Esophagus squamous epithelium (tissue), 5 donors: ENCODE data around the gene CCDC116. TPM values are rescaled to one million over a fixed set of nuclear protein-coding genes. Genes with fewer than 3 reads are reported as not detected.
A peak's percentile ranks its signal among the peaks of the same experiment; 100 is the strongest.
"Not testable (repeated sequence)": the region's sequence is repeated elsewhere in the genome, so short reads cannot be mapped to it uniquely, and the experiment has no call there.

ENCODE experiments used
- DNase-seq: peaks from one replicate; lab custom pipeline; 2025; lab: John Stamatoyannopoulos, UW
- H3K27ac ChIP-seq, 4 donors: fragments of 200-600 bp; sonication (generic); one replicate each; pipeline ENCODE4 v1.5.1; 2016 to 2019; ENCODE audit warnings: mild to moderate bottlenecking in 1 of 4
- H3K27me3 ChIP-seq, 4 donors: fragments of 200-600 bp; sonication (generic); 1 replicate in 3 of 4; 2 replicates in 1 of 4; pipeline versions ENCODE4 v1.5.1 to v1.6.0; 2017 to 2021; ENCODE audit warnings: antibody characterized with exemption in 1 of 4
- H3K36me3 ChIP-seq, 3 donors: fragments of 200-600 bp; sonication (generic); one replicate each; pipeline ENCODE4 v1.5.1; 2016 to 2019
- H3K4me1 ChIP-seq, 3 donors: fragments of 200-600 bp; sonication (generic); one replicate each; pipeline ENCODE4 v1.5.1; 2017 to 2019
- H3K4me3 ChIP-seq, 4 donors: fragments of 200-600 bp; sonication (generic); 1 replicate in 3 of 4; 2 replicates in 1 of 4; pipeline ENCODE4 v1.5.1; 2016 to 2019; ENCODE audit warnings: mild to moderate bottlenecking in 2 of 4, moderate library complexity in 1 of 4
- H3K9me3 ChIP-seq, 3 donors: fragments of 200-600 bp; sonication (generic); one replicate each; pipeline ENCODE4 v1.5.1; 2016 to 2019
- CTCF ChIP-seq, 6 experiments: fragments of 450-650 bp in 4 of 6; fragments of 200-600 bp in 2 of 6; sonication (generic) in 2 of 6; IDR thresholded peaks; one replicate each; pipeline ENCODE4 v1.5.1; 2016 to 2019; ENCODE audit warnings: antibody characterized with exemption in 6 of 6, mild to moderate bottlenecking in 4 of 6, moderate library complexity in 4 of 6
- POLR2A ChIP-seq, 4 donors: fragments of 450-650 bp; IDR thresholded peaks; one replicate each; pipeline ENCODE4 v1.6.1; 2017; ENCODE audit warnings: antibody characterized with exemption in 4 of 4, mild to moderate bottlenecking in 4 of 4, moderate library complexity in 3 of 4
- WGBS, 2 donors: methylation state at CpG; one replicate each; pipeline ENCODE4 v1.1.5; 2018; 5-methylcytosine and 5-hydroxymethylcytosine counted together
- intact Hi-C: fragments of 100-400 bp; cut with DNase I; formaldehyde crosslinking; loops from one replicate; pipeline ENCODE4 v1.15.0; 2022
- total RNA-seq, 4 donors: library from RNA; depleted of rRNA; stranded (reverse); fragments of >200 nt; gene quantifications; one replicate each; pipeline ENCODE4 v1.1.0, GENCODE V29; 2016
- donor health status: DM: yes; HTN: yes; CAD: no.

The CCDC116 gene
- total RNA-seq, 4 donors from 2014 or later, result 1.9 TPM; not detected in 3

- H3K36me3 ChIP-seq, result peaks cover 0 to 23% (median 0%) of the 10 kb centered on the region in 3 donors
- H3K27me3 ChIP-seq, result no peaks in the 10 kb centered on the region
- WGBS, 2 donors, result 0 to 2% methylated on average over 7 to 23 of the region's 56 CpGs
- no peak for DNase-seq
- peak overlapping the region; percentile 69 to 77 (median 75) for H3K27ac ChIP-seq
- no peaks in the 10 kb centered on the region for H3K9me3 ChIP-seq
- intact Hi-C loops, result no loop called here
- peaks cover 15 to 34% (median 25%) of the 10 kb centered on the region in 3 donors for H3K4me1 ChIP-seq
- peak in 4 of 6 experiments; percentile 40 to 59 (median 52) for TF ChIP-seq CTCF (IDR thresholded peaks at IDR 0.05)
- TF ChIP-seq POLR2A (IDR thresholded peaks at IDR 0.05), result no peak
- H3K4me3 ChIP-seq, result peak overlapping the region; percentile 62 to 80 (median 76)
Observed at GRCh38 chr22:21642584-21643448, 10.3 kb downstream of the CCDC116 start.

- Histone ChIP-seq H3K27ac (no peak overlapping the region), H3K4me1 (peaks cover 15 to 34% (median 25%) of the 10 kb centered on the region in 3 donors), H3K9me3 (no peaks in the 10 kb centered on the region), H3K27me3 (no peaks in the 10 kb centered on the region), H3K4me3 (peak overlapping the region in 2 of 4 donors; percentile 62 to 79), H3K36me3 (peaks cover 0 to 31% (median 0%) of the 10 kb centered on the region in 3 donors)
- WGBS, 2 donors, result 77 to 93% methylated on average over 6 to 21 of the region's 22 CpGs
- DNase-seq, result no peak
- intact Hi-C loops, result no loop called here
- TF ChIP-seq POLR2A (IDR thresholded peaks at IDR 0.05) (no peak), CTCF (IDR thresholded peaks at IDR 0.05) (no peak)
Observed at GRCh38 chr22:21643533-21644357, 11.2 kb downstream of the CCDC116 start.

- H3K27me3 ChIP-seq, H3K27ac ChIP-seq, H3K4me3 ChIP-seq, DNase-seq, intact Hi-C loops, H3K9me3 ChIP-seq: not testable (repeated sequence)
- H3K36me3 ChIP-seq, result peaks cover 0 to 35% (median 0%) of the 10 kb centered on the region in 3 donors
- WGBS, 2 donors, result 77 to 83% methylated on average over 6 of the region's 6 CpGs
- peaks cover 15 to 34% (median 25%) of the 10 kb centered on the region in 3 donors for H3K4me1 ChIP-seq
Observed at GRCh38 chr22:21645513-21645912, 13.0 kb downstream of the CCDC116 start.

GRCh38 chr22:21646608-21647590 lies 14.3 kb downstream of the CCDC116 start:
- Histone ChIP-seq H3K9me3 (no peaks in the 10 kb centered on the region), H3K4me3 (no peak overlapping the region), H3K27me3 (no peaks in the 10 kb centered on the region), H3K27ac (no peak overlapping the region), H3K4me1 (peaks cover 17 to 39% (median 27%) of the 10 kb centered on the region in 3 donors), H3K36me3 (peaks cover 0 to 35% (median 0%) of the 10 kb centered on the region in 3 donors)
- DNase-seq, result peak; percentile 32
- TF ChIP-seq POLR2A (IDR thresholded peaks at IDR 0.05) (no peak), CTCF (IDR thresholded peaks at IDR 0.05) (peak; percentile 60 to 92 (median 86))
- 34 to 39% methylated on average over 11 to 12 of the region's 14 CpGs for WGBS, 2 donors
- intact Hi-C loops, result no loop called here

GRCh38 chr22:21650280-21650679 lies 17.7 kb downstream of the CCDC116 start:
- Histone ChIP-seq H3K4me3 (no peak overlapping the region), H3K27ac (no peak overlapping the region), H3K9me3 (no peaks in the 10 kb centered on the region), H3K4me1 (peaks cover 13 to 34% (median 20%) of the 10 kb centered on the region in 3 donors), H3K27me3 (peaks cover 0 to 5% (median 0%) of the 10 kb centered on the region in 4 donors), H3K36me3 (peaks cover 0 to 22% (median 0%) of the 10 kb centered on the region in 3 donors)
- no peak for DNase-seq
- TF ChIP-seq POLR2A (IDR thresholded peaks at IDR 0.05), result no peak
- TF ChIP-seq CTCF (IDR thresholded peaks at IDR 0.05), result no peak
- intact Hi-C loops, result no loop called here
- WGBS, 2 donors, result 95 to 100% methylated on average over 7 of the region's 7 CpGs
